B cell (primary cell): ENCODE measurements around the gene GZMB. TPM values are rescaled to one million over a fixed set of nuclear protein-coding genes. Genes with fewer than 3 reads are reported as not detected.
"Not testable (repeated sequence)": the region's sequence is repeated elsewhere in the genome, so short reads cannot be mapped to it uniquely, and the experiment has no call there.

ENCODE experiments used
- ATAC-seq: fragments of 200-7000 bp; cut with Tn5 transposase; one replicate; pipeline ENCODE4 v1.10.0; 2021; ENCODE audit warnings: low read depth, mild to moderate bottlenecking, moderate number of reproducible peaks, moderate library complexity
- CTCF ChIA-PET: fragments of 350-600 bp; sonication (Branson Sonifier 250); formaldehyde crosslinking; loops from one replicate; lab custom pipeline; 2021; ENCODE audit warnings: antibody characterized with exemption, inconsistent platforms; lab: Charles Lee
- POLR2A ChIA-PET: fragments of 350-600 bp; sonication (Branson Sonifier 250); formaldehyde crosslinking; loops from one replicate; lab custom pipeline; 2021; ENCODE audit warnings: antibody characterized with exemption; lab: Charles Lee
- DNase-seq: peaks from one replicate; pipeline ENCODE4 v3.0.0; 2013
- H2AFZ ChIP-seq: 2 replicates; pipeline ENCODE4 v1.6.1; 2012; ENCODE audit warnings: mild to moderate bottlenecking, low read depth, low read length; ENCODE audit not compliant: insufficient read depth, poor library complexity, severe bottlenecking
- H3K27ac ChIP-seq, 2 donors: 1 replicate in 1 of 2; 2 replicates in 1 of 2; pipeline ENCODE4 v1.5.1; 2012 to 2013; ENCODE audit warnings: low read length in 2 of 2, mild to moderate bottlenecking in 2 of 2, moderate library complexity in 1 of 2
- H3K27me3 ChIP-seq, 4 experiments: fragments of 200-600 bp in 1 of 4; sonication (generic) in 1 of 4; replicated peaks in 1 of 4; 1 replicate in 2 of 4; 2 replicates in 2 of 4; pipeline versions ENCODE4 v1.6.1 to v1.7.0; 2013 to 2016; ENCODE audit warnings: low read length in 3 of 4, mild to moderate bottlenecking in 2 of 4, mixed read lengths in 1 of 4, moderate library complexity in 1 of 4; ENCODE audit not compliant: insufficient read depth in 4 of 4, control insufficient read depth in 3 of 4; ENCODE audit errors: control extremely low read depth in 1 of 4
- H3K36me3 ChIP-seq, 2 experiments: replicated peaks in 1 of 2; 1 replicate in 1 of 2; 2 replicates in 1 of 2; pipeline versions ENCODE4 v1.6.1 to v1.7.1; 2013; ENCODE audit warnings: low read length in 1 of 2; ENCODE audit not compliant: insufficient read depth in 2 of 2, control insufficient read depth in 1 of 2; ENCODE audit errors: control extremely low read depth in 1 of 2, extremely low read depth in 1 of 2
- H3K4me1 ChIP-seq, 2 donors: fragments of 200-600 bp in 1 of 2; sonication (generic) in 1 of 2; 1 replicate in 1 of 2; 2 replicates in 1 of 2; pipeline versions ENCODE4 v1.5.1 to v1.6.1; 2013 to 2017; ENCODE audit warnings: low read length in 2 of 2; ENCODE audit not compliant: control insufficient read depth in 2 of 2, insufficient read depth in 2 of 2
- H3K4me2 ChIP-seq: replicated peaks from 2 replicates; pipeline ENCODE3; 2012; ENCODE audit warnings: mild to moderate bottlenecking, low read depth, low read length; ENCODE audit not compliant: poor library complexity, severe bottlenecking
- H3K4me3 ChIP-seq, 5 experiments: fragments of 200-600 bp in 1 of 5; sonication (generic) in 1 of 5; 1 replicate in 3 of 5; 2 replicates in 2 of 5; pipeline versions ENCODE4 v1.5.1 to v1.7.0; 2011 to 2016; ENCODE audit warnings: low read length in 4 of 5, mild to moderate bottlenecking in 4 of 5, low read depth in 2 of 5, control low read depth in 1 of 5, moderate library complexity in 1 of 5; ENCODE audit not compliant: insufficient read depth in 1 of 5; ENCODE audit errors: control extremely low read depth in 1 of 5, extremely low read depth in 1 of 5
- H3K79me2 ChIP-seq: fragments of 200-600 bp; sonication (generic); one replicate; pipeline ENCODE4 v1.6.0; 2016; ENCODE audit warnings: low read length; ENCODE audit not compliant: control insufficient read depth, insufficient read depth
- H3K9ac ChIP-seq: fragments of 200-600 bp; sonication (generic); 2 replicates; pipeline ENCODE4 v1.6.1; 2017; ENCODE audit warnings: mild to moderate bottlenecking, low read length, moderate library complexity
- H3K9me3 ChIP-seq, 3 donors: one replicate each; pipeline versions ENCODE4 v1.6.1 to v1.7.1; 2013; ENCODE audit warnings: low read length in 2 of 3; ENCODE audit not compliant: control insufficient read depth in 2 of 3, insufficient read depth in 1 of 3; ENCODE audit errors: control extremely low read depth in 1 of 3
- H4K20me1 ChIP-seq: 2 replicates; pipeline ENCODE4 v1.6.0; 2012; ENCODE audit warnings: mild to moderate bottlenecking, low read length; ENCODE audit not compliant: insufficient read depth, control insufficient read depth, poor library complexity, severe bottlenecking
- H3K27ac Mint-ChIP-seq: one replicate; pipeline ENCODE4 v1.8.0; 2021; ENCODE audit warnings: mixed read lengths
- H3K27me3 Mint-ChIP-seq: one replicate; pipeline ENCODE4 v1.8.0; 2021; ENCODE audit warnings: mixed read lengths
- H3K4me1 Mint-ChIP-seq: one replicate; pipeline ENCODE4 v1.8.0; 2021; ENCODE audit warnings: mixed read lengths
- H3K4me3 Mint-ChIP-seq: one replicate; pipeline ENCODE4 v1.8.0; 2021; ENCODE audit warnings: mixed read lengths
- H3K9me3 Mint-ChIP-seq: one replicate; pipeline ENCODE4 v1.8.0; 2022; ENCODE audit warnings: mixed read lengths; ENCODE audit not compliant: insufficient read depth
- WGBS: methylation state at CpG from one replicate; pipeline ENCODE4 v1.1.5; 2013; ENCODE audit warnings: missing lambda C conversion rate; ENCODE audit not compliant: insufficient coverage; 5-methylcytosine and 5-hydroxymethylcytosine counted together
- intact Hi-C: fragments of 100-400 bp; cut with micrococcal nuclease; formaldehyde crosslinking; loops from one replicate; pipeline ENCODE4 v1.10.0; 2022
- polyA plus RNA-seq: library from polyadenylated mRNA; depleted of rRNA; stranded (reverse); fragments of >200 nt; gene quantifications from 2 replicates; pipeline ENCODE4 v1.2.3, GENCODE V29; 2012
- total RNA-seq, 2 donors: library from RNA; stranded (reverse); fragments of 120-200 nt in 1 of 2; gene quantifications; 1 replicate in 1 of 2; 2 replicates in 1 of 2; pipeline versions ENCODE4 v1.2.3 to v1.2.4, GENCODE V29; 2013 to 2022

Gene GZMB
- total and polyA plus RNA-seq, 2 donors (not counting 1 experiment from before 2014, with no cell fraction given), result 0.88 to 1.5 TPM

DNA sequence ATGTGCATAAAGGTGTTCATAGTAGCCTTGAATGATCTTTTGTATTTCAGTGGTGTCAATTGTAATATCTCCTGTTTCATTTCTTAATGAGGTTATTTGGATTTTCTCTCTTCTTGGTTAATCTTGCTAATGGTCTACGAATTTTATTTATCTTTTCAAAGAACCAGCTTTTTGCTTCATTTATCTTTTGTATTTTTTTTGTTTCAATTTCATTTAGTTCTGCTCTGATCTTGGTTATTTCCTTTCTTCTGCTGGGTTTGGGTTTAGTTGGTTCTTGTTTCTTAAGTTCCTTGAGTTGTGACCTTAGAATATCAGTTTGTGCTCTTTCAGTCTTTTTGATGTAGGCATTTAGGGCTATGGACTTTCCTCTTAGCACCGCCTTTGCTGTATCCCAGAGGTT is 43.0 kb downstream of the GZMB start:
- no CpG with 5 or more reads among the region's 2 CpGs for WGBS
- H3K4me2 ChIP-seq, ATAC-seq, H3K27ac ChIP-seq, H3K27ac Mint-ChIP-seq, intact Hi-C loops, CTCF ChIA-PET, H3K27me3 ChIP-seq, H3K4me3 ChIP-seq, H3K4me1 Mint-ChIP-seq, H3K36me3 ChIP-seq, DNase-seq, POLR2A ChIA-PET, H4K20me1 ChIP-seq, H3K4me3 Mint-ChIP-seq, H3K4me1 ChIP-seq, H3K79me2 ChIP-seq, H3K9ac ChIP-seq, H2AFZ ChIP-seq: not testable (repeated sequence)
- Mint-ChIP-seq H3K9me3 (peaks cover 11% of the 10 kb centered on the region), H3K27me3 (peaks cover 33% of the 10 kb centered on the region)
- H3K9me3 ChIP-seq, result peaks cover 0 to 20% (median 11%) of the 10 kb centered on the region in 3 donors

DNA sequence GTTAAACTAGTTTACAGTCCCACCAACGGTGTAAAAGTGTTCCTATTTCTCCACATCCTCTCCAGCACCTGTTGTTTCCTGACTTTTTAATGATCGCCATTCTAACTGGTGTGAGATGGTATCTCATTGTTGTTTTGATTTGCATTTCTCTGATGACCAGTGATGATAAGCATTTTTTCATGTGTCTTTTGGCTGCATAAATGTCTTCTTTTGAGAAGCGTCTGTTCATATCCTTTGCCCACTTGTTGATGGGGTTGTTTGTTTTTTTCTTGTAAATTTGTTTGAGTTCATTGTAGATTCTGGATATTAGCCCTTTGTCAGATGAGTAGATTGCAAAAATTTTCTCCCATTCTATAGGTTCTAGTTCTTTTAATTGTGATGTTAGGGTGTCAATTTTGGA is 49.6 kb downstream of the GZMB start:
- H3K27me3 ChIP-seq, H3K4me1 Mint-ChIP-seq, H3K27ac ChIP-seq, H3K4me3 Mint-ChIP-seq, H3K4me2 ChIP-seq, H3K36me3 ChIP-seq, H3K9me3 Mint-ChIP-seq, POLR2A ChIA-PET, H3K4me3 ChIP-seq, ATAC-seq, H3K9me3 ChIP-seq, H3K4me1 ChIP-seq, H4K20me1 ChIP-seq, H3K27ac Mint-ChIP-seq, intact Hi-C loops, CTCF ChIA-PET, H3K27me3 Mint-ChIP-seq, H2AFZ ChIP-seq, H3K79me2 ChIP-seq, DNase-seq, H3K9ac ChIP-seq: not testable (repeated sequence)
- no CpG with 5 or more reads among the region's 3 CpGs for WGBS

Other genes starting within 250 kb of the GZMB start
- 0.29 and 0.34 TPM in 2 replicates for gene NYNRIN, start 235.2 kb downstream of the GZMB start, total RNA-seq
- gene NYNRIN, start 235.2 kb downstream of the GZMB start, polyA plus RNA-seq, result 0.04 TPM in 2 replicates
- gene CBLN3, start 204.5 kb downstream of the GZMB start, total RNA-seq, result 128 and 134 TPM in 2 replicates
- 29.1 and 35.0 TPM in 2 replicates for gene CBLN3, start 204.5 kb downstream of the GZMB start, polyA plus RNA-seq
- 182 and 184 TPM in 2 replicates for gene KHNYN, start 204.2 kb downstream of the GZMB start, total RNA-seq
- 74.4 and 111 TPM in 2 replicates for gene KHNYN, start 204.2 kb downstream of the GZMB start, polyA plus RNA-seq
- 107 and 126 TPM in 2 replicates for gene SDR39U1, start 191.4 kb downstream of the GZMB start, total RNA-seq
- gene SDR39U1, start 191.4 kb downstream of the GZMB start, polyA plus RNA-seq, result 247 and 248 TPM in 2 replicates
- gene CMA1, start 125.9 kb downstream of the GZMB start, total RNA-seq, result not detected in 2 replicates
- not detected in 2 replicates for gene CMA1, start 125.9 kb downstream of the GZMB start, polyA plus RNA-seq
- gene CTSG, start 57.9 kb downstream of the GZMB start, total RNA-seq, result not detected in 2 replicates
- not detected in 2 replicates for gene CTSG, start 57.9 kb downstream of the GZMB start, polyA plus RNA-seq
- gene GZMH, start 24.5 kb downstream of the GZMB start, total RNA-seq, result 0.80 TPM in 1 of 2 replicates, not detected in the other
- 0.75 and 2.0 TPM in 2 replicates for gene GZMH, start 24.5 kb downstream of the GZMB start, polyA plus RNA-seq